Testis (tissue), 3 donors: ENCODE measurements around the gene SREBF2. TPM values are rescaled to one million over a fixed set of nuclear protein-coding genes. Genes with fewer than 3 reads are reported as not detected.

Experiments used
- DNase-seq: peaks from one replicate; pipeline ENCODE4 v3.0.0-alpha.2; 2019
- H3K27ac ChIP-seq, 2 donors: fragments of 200-600 bp; sonication (generic); one replicate each; pipeline ENCODE4 v1.5.1; 2019
- H3K27me3 ChIP-seq: fragments of 200-600 bp; sonication (generic); one replicate; pipeline ENCODE4 v1.5.1; 2019
- H3K36me3 ChIP-seq: fragments of 200-600 bp; sonication (generic); one replicate; pipeline ENCODE4 v1.5.1; 2017; ENCODE audit warnings: low read depth; ENCODE audit errors: missing control alignments
- H3K4me1 ChIP-seq: fragments of 200-600 bp; sonication (generic); one replicate; pipeline ENCODE4 v1.5.1; 2019
- H3K4me3 ChIP-seq, 2 donors: fragments of 200-600 bp; sonication (generic); one replicate each; pipeline ENCODE4 v1.5.1; 2017 to 2019
- H3K9me3 ChIP-seq: fragments of 200-600 bp; sonication (generic); one replicate; pipeline ENCODE4 v1.5.1; 2017
- POLR2A ChIP-seq: fragments of 450-650 bp; IDR thresholded peaks from one replicate; pipeline ENCODE4 v1.6.1; 2017; ENCODE audit warnings: antibody characterized with exemption, mild to moderate bottlenecking, moderate library complexity
- WGBS, 2 donors: methylation state at CpG; one replicate each; pipeline ENCODE4 v1.1.5; 2018; 5-methylcytosine and 5-hydroxymethylcytosine counted together
- intact Hi-C: fragments of 100-400 bp; cut with DNase I; formaldehyde crosslinking; loops from one replicate; pipeline ENCODE4 v1.15.1; 2023; ENCODE audit warnings: low total_unique reads
- polyA plus RNA-seq: library from polyadenylated mRNA; stranded (reverse); fragments of 350-450 nt; fragmentation: Illumina TruSeq; extraction: RNeasy Lipid Tissue Mini Kit (QIAGEN cat#74804); gene quantifications from one replicate; pipeline ENCODE4 v1.2.3, GENCODE V29; 2014; ENCODE audit warnings: low read depth, low replicate concordance; ENCODE audit not compliant: insufficient read depth
- total RNA-seq, 2 donors: library from RNA; depleted of rRNA; stranded (reverse); fragments of >200 nt; gene quantifications; one replicate each; pipeline ENCODE4 v1.2.3, GENCODE V29; 2016
- TF ChIP-seq, protein P1 (sequence below), 3 experiments: fragments of 450-650 bp in 2 of 3; fragments of 200-600 bp in 1 of 3; sonication (generic) in 1 of 3; IDR thresholded peaks; one replicate each; pipeline ENCODE4 v1.5.1; 2016 to 2019; ENCODE audit warnings: antibody characterized with exemption in 3 of 3, mild to moderate bottlenecking in 2 of 3, moderate library complexity in 1 of 3

Gene SREBF2
- total and polyA plus RNA-seq, 3 donors from 2014 or later = 59.7 to 119 (median 79.8) TPM

DNA sequence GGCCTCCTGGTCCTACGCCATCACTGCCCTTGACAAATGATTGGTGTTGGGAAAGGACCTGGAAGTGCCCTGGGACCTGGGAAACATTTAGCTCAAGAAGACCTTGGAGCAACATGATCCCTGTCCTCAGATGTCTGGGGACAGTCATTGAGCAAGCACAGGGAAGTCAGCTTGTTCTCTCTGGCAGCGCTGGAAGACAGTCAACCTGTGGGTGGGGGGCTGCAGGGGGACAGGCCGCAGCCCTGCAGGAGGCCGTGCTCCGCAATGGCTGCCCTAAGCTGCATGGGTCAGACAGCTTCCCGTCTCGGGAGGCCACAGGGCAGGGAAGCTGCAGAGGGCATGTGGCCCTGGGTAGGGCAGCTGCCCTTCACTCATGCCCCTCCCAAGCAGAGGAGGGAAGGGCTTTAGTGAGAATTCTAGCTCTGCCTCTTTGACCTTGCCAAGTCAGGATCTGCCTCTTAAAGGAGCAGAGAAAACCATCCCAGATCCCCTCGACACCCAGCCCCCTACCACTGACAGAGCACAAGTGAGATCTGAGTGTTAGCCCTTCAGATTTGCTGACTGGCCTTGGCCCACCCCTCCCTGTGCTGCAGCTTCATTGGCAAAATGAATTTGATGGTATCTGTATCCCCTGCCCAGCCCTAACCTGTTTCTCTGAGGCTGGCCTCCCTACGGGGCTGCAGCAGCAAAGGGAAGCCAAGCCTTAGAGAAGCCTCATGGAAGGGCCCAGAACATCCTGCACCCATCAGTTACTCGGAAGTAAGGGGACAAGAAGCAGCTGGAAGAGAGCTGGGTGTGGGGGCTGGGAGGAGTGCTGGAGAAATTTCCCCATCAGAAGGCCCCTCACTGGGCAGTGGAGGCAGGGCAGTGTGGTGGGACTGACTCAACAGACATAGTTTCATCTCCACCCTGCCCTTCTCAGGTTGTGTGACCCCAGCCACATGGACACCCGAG, 6.2 kb upstream of the SREBF2 start:
- H3K27ac ChIP-seq = no peak overlapping the region
- intact Hi-C loops = no loop called here
- WGBS, 2 donors = 54 to 66% methylated on average over 9 to 11 of the region's 11 CpGs
- H3K4me1 ChIP-seq = peaks cover 22% of the 10 kb centered on the region
- H3K36me3 ChIP-seq = no peaks in the 10 kb centered on the region
- TF ChIP-seq, protein P1, sequence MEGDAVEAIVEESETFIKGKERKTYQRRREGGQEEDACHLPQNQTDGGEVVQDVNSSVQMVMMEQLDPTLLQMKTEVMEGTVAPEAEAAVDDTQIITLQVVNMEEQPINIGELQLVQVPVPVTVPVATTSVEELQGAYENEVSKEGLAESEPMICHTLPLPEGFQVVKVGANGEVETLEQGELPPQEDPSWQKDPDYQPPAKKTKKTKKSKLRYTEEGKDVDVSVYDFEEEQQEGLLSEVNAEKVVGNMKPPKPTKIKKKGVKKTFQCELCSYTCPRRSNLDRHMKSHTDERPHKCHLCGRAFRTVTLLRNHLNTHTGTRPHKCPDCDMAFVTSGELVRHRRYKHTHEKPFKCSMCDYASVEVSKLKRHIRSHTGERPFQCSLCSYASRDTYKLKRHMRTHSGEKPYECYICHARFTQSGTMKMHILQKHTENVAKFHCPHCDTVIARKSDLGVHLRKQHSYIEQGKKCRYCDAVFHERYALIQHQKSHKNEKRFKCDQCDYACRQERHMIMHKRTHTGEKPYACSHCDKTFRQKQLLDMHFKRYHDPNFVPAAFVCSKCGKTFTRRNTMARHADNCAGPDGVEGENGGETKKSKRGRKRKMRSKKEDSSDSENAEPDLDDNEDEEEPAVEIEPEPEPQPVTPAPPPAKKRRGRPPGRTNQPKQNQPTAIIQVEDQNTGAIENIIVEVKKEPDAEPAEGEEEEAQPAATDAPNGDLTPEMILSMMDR (IDR thresholded peaks at IDR 0.05) = no peak
- no peak for TF ChIP-seq POLR2A
- H3K27me3 ChIP-seq = no peaks in the 10 kb centered on the region
- no peak overlapping the region for H3K4me3 ChIP-seq
- no peaks in the 10 kb centered on the region for H3K9me3 ChIP-seq
- DNase-seq = no peak

DNA sequence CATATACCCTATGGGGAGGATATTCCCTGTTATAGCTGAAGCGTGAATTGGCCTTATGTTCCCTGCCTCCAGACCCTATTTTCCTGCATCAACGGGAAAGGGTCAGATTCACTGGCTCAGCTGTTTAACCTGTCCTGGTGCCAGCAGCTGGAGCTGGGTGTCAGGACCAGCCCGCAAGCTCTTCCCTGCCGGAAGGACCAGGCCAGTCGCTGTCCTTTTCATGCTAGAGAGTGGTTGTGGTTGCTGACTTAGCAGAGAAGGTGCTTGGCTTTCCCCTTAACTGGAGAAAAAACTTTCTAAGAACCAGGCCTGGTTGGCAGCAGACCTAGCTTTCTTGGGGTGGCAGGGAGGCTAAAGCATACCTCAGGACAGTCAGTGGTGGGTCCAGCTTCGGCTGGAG, 5.2 kb upstream of the SREBF2 start:
- no peak overlapping the region for H3K4me3 ChIP-seq
- peaks cover 22% of the 10 kb centered on the region for H3K4me1 ChIP-seq
- H3K27me3 ChIP-seq = no peaks in the 10 kb centered on the region
- intact Hi-C loops = no loop called here
- H3K36me3 ChIP-seq = no peaks in the 10 kb centered on the region
- no peak for TF ChIP-seq POLR2A
- TF ChIP-seq, protein P1 (IDR thresholded peaks at IDR 0.05) = no peak
- WGBS, 2 donors = 80 to 85% methylated on average over 6 of the region's 6 CpGs
- no peak for DNase-seq
- H3K9me3 ChIP-seq = no peaks in the 10 kb centered on the region
- no peak overlapping the region for H3K27ac ChIP-seq

DNA sequence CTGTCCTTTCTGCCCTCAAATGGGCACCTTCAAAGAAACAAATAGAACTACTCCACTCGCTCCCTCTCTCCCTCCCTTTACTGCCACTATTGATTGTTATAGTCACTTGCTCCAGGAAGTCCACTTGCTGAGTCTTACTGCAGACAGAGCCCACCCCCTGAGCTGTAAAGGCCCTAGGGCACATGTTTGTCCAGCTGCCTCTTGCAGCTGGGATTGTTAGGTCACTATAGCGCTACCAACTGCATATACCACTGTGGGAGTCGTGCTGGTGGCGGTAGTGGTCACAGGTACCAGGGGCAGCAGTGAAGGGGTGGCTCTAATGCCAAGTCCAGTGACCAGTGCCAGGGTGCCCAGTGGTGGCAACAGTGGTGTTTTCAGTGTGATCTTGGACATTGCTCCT, 4.4 kb upstream of the SREBF2 start:
- no peaks in the 10 kb centered on the region for H3K27me3 ChIP-seq
- no peak for TF ChIP-seq POLR2A
- TF ChIP-seq, protein P1 (IDR thresholded peaks at IDR 0.05) = no peak
- no peaks in the 10 kb centered on the region for H3K36me3 ChIP-seq
- no peak overlapping the region for H3K27ac ChIP-seq
- no peak overlapping the region for H3K4me3 ChIP-seq
- intact Hi-C loops = no loop called here
- H3K9me3 ChIP-seq = no peaks in the 10 kb centered on the region
- 91 to 95% methylated on average over 4 of the region's 4 CpGs for WGBS, 2 donors
- peaks cover 22% of the 10 kb centered on the region for H3K4me1 ChIP-seq
- no peak for DNase-seq

DNA sequence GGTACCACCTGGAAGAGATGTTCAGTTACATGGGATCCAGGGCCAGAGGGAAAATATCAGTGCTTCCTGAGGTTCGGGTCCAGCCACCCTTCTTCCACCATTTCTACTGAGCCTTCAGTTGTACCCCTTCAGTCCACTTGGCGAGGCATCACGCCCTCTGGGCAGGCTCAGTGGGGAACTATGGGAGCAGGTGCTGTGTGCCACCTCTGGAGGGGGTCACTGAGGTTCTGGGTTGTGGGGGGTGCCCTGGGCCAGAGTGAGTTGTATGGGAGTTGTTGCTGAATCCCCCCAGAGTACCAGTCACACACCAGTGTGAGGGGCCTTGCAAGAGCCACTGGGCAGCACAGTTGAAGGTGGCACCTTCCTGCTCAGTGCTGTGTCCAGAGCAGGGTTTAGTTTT, 2.7 kb upstream of the SREBF2 start:
- Histone ChIP-seq H3K9me3 (no peaks in the 10 kb centered on the region), H3K36me3 (no peaks in the 10 kb centered on the region), H3K4me1 (peaks cover 31% of the 10 kb centered on the region), H3K27ac (no peak overlapping the region), H3K27me3 (no peaks in the 10 kb centered on the region), H3K4me3 (no peak overlapping the region)
- TF ChIP-seq, protein P1 (IDR thresholded peaks at IDR 0.05) = no peak
- TF ChIP-seq POLR2A = no peak
- intact Hi-C loops = no loop called here
- 98% methylated on average over 3 of the region's 3 CpGs; no CpG with 5 or more reads in 1 of the 2 donors for WGBS, 2 donors
- no peak for DNase-seq
